CD1c-positive myeloid dendritic cell (primary cell): Measurements from ENCODE around the gene DAZAP1.

ENCODE experiments used
- DNase-seq: peaks from one replicate; pipeline ENCODE4 v3.0.0-alpha.2; 2016; ENCODE audit errors: extremely low spot score

DAZAP1 gene

GRCh38 chr19:1377176-1377964, 30.0 kb upstream of the DAZAP1 start:
- DNase-seq, result no peak

- DNase-seq, result no peak
Measured at GRCh38 chr19:1377965-1378785, 29.2 kb upstream of the DAZAP1 start.

GRCh38 chr19:1379126-1379905, 28.1 kb upstream of the DAZAP1 start:
- no peak for DNase-seq

GRCh38 chr19:1379961-1380489, 27.4 kb upstream of the DAZAP1 start:
- no peak for DNase-seq

GRCh38 chr19:1382250-1382649, 25.1 kb upstream of the DAZAP1 start:
- DNase-seq, result no peak

- no peak for DNase-seq
Measured at GRCh38 chr19:1383017-1383311, 24.4 kb upstream of the DAZAP1 start.

GRCh38 chr19:1383312-1384084, 23.9 kb upstream of the DAZAP1 start, which contains the start of gene NDUFS7:
Gene NDUFS7, plus strand, starts transcription at chr19:1383907. Its CDS starts 20 bp downstream, at chr19:1383927.
- peak; percentile 96 for DNase-seq

- no peak for DNase-seq
Measured at GRCh38 chr19:1384085-1384462, 23.3 kb upstream of the DAZAP1 start.

- peak; percentile 20 for DNase-seq
Measured at GRCh38 chr19:1384478-1385110, 22.8 kb upstream of the DAZAP1 start.

- DNase-seq, result no peak
Measured at GRCh38 chr19:1385816-1386215, 21.6 kb upstream of the DAZAP1 start.

- no peak for DNase-seq
Measured at GRCh38 chr19:1386945-1387683, 20.3 kb upstream of the DAZAP1 start.

- no peak for DNase-seq
Measured at GRCh38 chr19:1387684-1388636, 19.4 kb upstream of the DAZAP1 start.

GRCh38 chr19:1388637-1389026, 18.8 kb upstream of the DAZAP1 start:
- DNase-seq, result no peak

- DNase-seq, result no peak
Measured at GRCh38 chr19:1389033-1389940, 18.1 kb upstream of the DAZAP1 start.

- no peak for DNase-seq
Measured at GRCh38 chr19:1390890-1391423, 16.4 kb upstream of the DAZAP1 start.

- DNase-seq, result no peak
Measured at GRCh38 chr19:1392407-1392806, 15.0 kb upstream of the DAZAP1 start.

- no peak for DNase-seq
Measured at GRCh38 chr19:1392939-1393530, 14.4 kb upstream of the DAZAP1 start.
